GM21423 (cell line): Measurements from ENCODE around the gene LRRN2.
"Not testable (repeated sequence)": the region's sequence is repeated elsewhere in the genome, so short reads cannot be mapped to it uniquely, and the experiment has no call there.

Experiments
- ATAC-seq: cut with Tn5 transposase; IDR thresholded peaks from one replicate; pipeline ENCODE4 v1.9.1; 2021; ENCODE audit warnings: mild to moderate bottlenecking, moderate library complexity; ENCODE audit not compliant: unreplicated experiment

LRRN2 gene

DNA sequence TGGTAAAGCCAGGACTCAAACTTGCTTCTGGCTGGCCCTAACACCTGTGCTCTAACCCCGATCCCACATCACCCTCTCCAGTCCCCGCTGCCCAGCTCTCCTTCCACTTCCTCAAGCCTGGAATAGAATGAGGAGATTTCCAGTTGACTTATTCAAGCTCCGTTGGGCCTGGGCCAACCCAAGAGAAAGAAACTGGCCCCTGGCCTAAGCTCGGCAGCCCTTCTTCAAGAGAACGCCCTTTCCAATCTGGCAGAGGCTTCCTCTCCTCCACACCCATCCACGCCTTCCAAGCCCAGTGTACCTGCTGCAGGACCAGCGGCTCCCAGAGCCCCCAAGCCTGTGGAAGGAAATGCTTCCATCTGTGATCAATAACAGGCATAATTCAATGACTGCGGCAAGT lies 51.9 kb downstream of the LRRN2 start:
- ATAC-seq: no peak

DNA sequence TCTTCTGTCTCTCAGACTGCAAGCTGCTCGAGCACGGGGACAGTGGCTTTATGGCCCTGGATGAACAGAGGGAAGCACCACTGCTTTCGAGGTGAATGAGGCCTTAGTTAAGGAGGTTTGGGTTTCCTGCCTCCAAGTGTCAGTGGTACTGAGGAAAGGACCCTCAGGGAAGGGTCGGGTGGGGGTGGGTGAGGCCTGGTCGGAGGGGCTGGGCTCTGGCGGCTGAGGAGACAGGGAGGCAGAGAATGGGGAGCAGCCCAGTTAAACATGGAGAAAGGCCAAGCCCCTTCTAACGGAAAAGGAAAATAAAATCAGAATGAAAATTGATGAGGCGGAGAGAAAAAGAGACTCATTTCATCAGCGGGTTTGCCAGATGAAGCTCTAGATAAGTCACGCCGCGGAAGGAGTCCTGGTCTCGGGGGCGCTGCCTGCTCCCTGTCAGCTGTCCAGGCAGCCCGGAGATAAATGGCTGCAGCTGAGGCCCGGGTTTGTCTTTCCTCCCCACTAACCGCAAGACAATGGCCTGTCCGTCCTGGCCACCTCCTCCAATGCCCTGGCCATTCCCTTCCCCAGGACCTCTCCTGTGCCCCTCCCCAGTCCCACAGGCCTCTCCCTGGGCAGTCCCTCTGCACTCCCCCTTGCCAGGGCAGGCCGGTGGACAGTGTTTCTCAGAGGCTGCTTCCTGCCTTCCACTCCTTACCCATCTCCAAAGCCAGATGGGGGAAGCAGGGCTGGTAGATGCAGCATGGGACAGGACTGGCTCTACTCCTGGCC lies 55.2 kb downstream of the LRRN2 start:
- ATAC-seq: no peak

DNA sequence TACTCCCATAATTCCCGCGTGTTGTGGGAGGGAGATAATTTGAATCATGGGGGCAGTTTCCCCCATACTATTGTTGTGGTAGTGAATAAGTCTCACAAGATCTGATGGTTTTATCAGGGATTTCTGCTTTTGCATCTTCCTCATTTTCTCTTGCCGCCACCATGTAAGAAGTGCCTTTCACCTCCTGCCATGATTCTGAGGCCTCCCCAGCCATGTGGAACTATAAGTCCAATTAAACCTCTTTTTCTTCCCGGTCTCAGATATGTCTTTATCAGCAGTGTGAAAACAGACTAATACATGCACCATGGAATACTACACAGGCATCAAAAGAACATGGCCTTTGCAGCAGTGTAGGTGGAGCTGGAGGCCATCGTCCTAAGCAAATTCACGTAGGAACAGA lies 56.1 kb downstream of the LRRN2 start:
- ATAC-seq: not testable (repeated sequence)

GRCh38 chr1:204628868-204629267 lies 56.7 kb downstream of the LRRN2 start:
- no peak for ATAC-seq

DNA sequence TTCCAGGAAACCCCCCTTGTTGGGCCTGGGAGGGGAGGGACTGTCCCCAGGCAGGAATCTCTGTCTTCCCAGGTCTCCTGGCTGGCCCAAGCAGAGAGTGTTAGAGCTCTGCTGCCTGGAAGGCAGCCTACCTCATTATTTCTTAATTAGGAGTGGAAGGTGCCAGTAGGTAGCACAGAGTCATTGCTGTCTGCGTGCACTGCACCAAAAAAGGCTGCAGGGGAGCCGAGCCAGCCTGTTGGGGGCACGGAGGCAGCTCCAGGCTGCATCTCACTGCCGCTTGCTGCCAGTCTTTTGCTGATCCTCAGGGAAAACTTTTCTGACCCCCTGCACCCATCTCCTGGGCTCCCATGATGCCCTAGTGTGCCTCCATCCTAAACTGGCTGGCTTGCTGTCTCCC lies 58.1 kb downstream of the LRRN2 start:
- no peak for ATAC-seq

GRCh38 chr1:204626381-204626780 lies 59.2 kb downstream of the LRRN2 start:
- ATAC-seq: no peak

DNA sequence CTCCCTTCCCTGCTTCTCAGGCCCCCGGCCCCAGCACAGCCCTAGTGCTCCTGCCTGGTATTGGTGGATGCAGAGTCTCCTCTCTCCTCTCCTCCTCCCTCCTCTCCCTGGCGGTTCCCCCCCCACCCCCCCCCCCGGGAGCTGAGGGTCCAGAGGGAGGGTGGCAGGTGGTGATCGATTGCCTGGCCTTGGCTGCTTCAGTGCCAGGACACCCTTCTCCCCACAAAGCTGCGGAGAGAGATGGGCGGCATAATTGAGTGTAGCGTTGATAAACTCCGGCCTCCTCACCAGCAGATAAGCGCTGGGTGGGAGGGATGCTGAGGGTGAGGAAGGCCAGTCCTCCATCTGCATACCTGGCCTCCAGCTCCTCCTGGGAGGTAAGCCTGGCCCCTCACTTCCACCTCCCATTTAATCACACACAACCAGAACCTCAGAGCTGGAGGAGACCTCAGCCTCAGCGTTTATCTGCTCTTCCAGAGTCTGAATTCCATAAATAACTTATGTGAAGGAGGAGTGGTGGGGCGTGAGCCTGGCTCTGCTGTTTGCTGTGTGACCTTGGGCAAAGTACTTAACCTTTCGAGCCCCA lies 60.8 kb downstream of the LRRN2 start:
- no peak for ATAC-seq

DNA sequence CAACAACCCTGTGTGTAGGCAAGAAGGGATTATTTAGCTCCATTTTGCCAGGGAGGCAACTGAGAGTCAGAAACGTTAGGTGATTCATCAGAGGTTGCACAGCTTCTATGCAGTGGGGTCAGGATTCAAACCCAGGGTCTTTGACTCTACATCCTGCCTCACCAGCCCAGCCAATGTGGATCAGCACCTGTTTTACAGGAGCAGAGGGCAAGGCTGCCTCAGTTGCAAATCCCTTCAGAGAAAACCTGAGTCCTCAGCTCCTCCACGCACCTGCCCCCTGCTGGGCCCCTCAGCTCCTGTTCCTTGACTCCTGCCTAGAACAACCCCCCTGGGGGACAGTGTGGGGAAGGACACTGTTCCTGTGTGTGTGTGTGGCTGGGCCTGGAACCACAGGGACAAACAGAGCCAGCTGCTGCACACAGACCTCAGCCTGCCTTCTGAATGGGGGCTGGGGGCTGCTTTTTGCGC lies 61.6 kb downstream of the LRRN2 start:
- no peak for ATAC-seq

DNA sequence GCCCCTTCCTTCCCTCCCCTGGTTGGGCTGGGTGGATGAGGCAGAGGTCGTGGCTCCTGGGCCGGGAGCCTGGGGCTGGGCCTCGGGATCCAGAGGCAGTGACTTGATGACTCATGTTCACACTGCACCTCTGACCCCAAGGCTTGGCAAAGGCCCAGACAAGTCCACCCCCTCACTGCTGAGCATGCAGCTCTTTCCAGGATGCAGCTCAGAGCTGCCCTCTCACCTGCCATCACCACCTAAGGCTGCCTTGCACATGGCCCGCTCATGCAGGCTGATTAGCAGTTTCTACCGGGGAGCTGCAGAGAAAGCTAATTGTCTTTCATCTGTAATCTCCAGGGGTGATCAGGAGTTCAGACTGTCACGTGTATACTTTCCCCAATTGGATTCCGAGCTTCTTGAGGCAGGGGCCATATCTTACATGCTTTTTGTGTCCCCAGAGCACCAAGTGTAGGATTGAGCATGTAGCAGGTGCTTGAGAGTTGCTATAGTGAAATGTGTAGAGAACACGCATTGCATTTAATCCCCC lies 62.1 kb downstream of the LRRN2 start:
- no peak for ATAC-seq

DNA sequence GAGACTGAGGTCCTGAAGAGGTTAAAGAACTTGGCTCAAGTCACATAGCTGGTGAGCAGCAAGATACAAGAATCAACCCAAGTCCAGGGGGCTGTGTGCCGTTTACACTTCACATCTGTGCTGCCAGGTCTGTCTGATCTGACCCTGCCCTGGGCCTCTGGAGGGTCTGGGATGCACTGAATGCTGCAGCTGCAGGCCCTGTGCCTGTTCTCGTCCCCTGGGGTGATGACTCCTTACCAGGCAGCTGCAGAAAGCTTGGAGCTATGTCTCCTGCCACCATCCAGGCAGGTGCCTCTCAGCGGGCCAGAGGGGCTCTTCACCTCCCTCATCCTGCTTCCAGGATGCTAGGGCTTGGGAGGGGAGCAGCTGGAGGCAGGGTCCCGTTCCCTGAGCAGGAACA lies 63.5 kb downstream of the LRRN2 start:
- no peak for ATAC-seq

GRCh38 chr1:204621396-204621795 lies 64.1 kb downstream of the LRRN2 start:
- no peak for ATAC-seq

DNA sequence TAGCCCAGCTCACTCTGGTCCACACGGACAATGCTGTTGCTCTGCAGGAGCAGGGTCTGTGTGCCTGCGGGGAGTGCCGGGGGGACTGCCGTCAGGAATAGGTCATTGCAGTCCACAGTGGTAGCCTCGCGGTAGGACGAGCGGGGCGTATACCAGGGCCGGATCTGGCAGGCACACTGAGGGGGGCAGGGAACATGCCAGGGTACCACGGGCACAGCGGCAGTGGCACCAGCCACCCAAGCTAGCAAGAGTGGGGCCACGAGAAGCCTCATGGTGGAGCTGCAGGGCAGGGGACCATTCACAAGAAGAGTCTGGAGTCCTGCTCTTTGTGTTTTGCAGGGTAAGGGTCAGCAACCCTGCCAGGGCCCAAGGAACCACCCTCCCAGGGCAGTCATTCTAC lies 65.8 kb downstream of the LRRN2 start:
- ATAC-seq: no peak

DNA sequence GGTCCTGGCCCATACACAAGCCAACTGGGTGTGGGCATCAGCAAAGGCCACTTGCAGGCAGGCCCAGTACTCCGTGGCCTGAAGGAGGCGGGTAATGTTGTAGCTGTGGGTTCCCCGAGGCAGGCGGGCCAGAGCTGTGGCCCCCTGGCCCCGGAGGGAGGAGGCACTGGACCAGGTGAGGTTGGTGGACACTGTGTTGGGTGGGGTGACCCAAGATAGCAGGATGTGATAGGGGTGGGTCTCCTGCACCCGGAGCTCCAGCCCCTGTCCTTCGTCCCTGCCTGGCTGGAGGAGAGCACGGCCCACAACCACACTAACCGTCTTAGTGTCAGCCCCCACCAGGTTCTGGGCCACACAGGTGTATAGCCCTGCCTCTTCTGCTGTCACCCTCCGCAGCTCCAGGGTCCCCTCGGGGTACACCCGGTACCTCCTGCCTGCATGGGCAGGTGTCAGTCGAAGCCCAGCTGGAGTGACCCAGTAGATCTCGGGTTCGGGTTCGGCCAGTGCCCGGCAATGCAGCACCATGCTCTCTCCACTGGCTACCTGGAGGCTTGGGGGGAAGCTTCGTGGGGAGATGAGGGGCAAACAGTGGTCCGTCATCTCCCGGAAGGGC lies 67.3 kb downstream of the LRRN2 start:
- no peak for ATAC-seq

DNA sequence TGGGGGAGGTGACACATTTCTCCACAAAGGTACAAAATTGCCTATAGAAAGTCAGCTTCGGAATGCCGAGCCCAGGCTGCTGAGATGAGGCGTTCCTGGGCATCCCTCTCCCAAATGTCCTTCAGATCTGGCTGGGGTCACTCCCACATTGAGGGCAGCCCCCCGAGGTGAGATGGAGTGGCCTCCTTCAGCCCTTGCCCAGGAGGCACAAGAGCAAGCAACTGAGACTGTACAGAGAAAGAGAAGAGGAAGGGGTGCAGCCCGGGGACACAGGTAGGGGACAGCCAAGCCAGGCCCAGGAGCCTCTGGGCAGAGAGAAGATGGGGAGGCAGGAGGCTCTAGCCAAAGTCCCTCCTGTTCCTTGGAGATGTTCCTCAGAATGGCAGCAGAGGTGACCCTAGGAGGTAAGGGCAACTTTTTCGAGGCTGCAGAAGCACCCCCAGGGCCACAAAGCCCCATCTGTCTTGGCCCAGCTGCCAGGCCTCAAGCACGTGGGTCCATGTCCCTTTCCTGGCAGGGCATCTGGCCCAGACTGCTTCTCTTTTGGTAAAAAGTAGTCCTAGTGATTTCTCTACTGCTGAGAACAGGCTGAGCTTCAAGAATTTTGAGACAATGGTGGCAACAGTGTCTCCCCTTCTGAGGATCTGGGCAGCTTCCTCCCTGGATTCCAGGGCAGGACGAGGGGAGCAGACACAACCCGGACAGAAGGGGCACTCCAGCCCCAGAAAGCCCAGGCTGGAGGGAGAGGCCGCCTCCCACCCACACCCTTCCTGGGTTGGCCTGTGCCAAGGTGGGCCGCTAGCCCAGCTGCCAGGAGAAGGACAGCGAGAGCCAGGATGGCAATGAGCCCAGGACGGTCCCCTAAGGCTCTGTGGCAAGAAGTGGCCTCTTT lies 68.0 kb downstream of the LRRN2 start:
- no peak for ATAC-seq

- ATAC-seq: no peak
Measured at GRCh38 chr1:204616641-204617040, 68.9 kb downstream of the LRRN2 start.

DNA sequence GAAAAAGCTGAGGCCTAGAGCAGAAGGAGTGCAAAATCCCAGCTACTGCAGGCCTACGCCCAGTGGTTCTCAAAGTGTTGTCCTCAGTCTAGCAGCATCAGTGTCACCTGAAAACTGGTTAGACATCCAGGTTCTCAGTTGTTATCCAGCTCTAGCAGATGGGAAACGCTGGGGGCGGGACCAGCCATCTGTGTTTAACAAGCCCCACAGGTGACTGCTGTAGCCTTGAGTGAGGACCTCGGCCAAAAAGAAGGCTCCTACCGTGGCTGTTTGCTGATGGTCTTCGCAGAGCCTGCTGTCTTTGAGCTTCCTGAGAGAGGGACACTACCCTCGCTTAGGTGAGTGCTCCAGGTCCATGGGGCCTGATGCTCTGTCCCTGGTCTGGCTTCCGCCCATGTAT lies 69.7 kb downstream of the LRRN2 start:
- no peak for ATAC-seq

- ATAC-seq: no peak
Measured at GRCh38 chr1:204613636-204614035, 71.9 kb downstream of the LRRN2 start.

- ATAC-seq: no peak
Measured at GRCh38 chr1:204612326-204612725, 73.2 kb downstream of the LRRN2 start.

DNA sequence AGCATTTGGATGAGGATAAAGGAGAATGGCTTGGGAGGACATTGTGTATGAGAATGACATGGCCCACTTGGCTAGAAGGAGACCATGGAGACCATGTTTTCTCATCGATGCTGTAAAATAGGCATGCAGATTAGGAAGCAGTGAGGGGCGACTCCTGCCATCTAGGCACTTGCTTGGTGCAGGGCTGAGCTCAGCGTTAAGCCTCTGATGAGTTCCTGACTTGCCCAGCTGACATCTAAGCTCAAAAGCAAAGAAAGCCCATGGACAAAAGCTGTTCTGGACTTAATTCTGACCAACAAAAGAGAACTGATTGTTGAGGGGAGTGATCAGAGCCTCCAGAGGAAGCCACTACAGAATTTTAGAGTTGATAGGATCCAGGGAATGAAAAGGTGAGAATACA lies 74.5 kb downstream of the LRRN2 start:
- ATAC-seq: no peak

DNA sequence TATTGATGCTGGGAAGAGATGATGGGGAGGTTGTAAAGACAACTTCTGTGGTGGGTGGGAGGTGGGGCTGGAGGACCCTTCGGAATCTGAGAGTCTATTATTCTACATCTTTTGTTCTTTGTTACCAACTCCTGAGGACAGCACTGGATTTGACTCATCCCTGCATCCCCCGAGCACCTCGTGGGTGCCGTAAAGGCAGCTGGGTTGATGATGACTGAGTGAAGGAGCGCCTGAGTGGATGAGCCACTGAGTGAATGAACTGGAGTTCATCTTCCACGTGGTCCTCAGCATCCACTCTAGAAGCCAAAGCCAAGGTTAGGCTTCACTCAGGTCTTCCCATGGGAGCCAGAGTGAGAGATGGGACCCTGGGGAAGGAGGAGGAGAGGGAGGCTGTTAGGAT lies 77.6 kb downstream of the LRRN2 start:
- ATAC-seq: no peak

- no peak for ATAC-seq
Measured at GRCh38 chr1:204605791-204606190, 79.7 kb downstream of the LRRN2 start.
